Inferior parietal cortex (tissue), 1 donor: ENCODE measurements around the gene NDRG3.
A peak's percentile ranks its signal among the peaks of the same experiment; 100 is the strongest.

Source experiments
- DNase-seq: peaks from one replicate; pipeline ENCODE4 v3.0.0-alpha.2; 2016; ENCODE audit errors: extremely low spot score

The NDRG3 gene

GRCh38 chr20:36607586-36608387 lies 138.1 kb downstream of the NDRG3 start:
- no peak for DNase-seq

GRCh38 chr20:36606158-36607066 lies 139.5 kb downstream of the NDRG3 start:
- DNase-seq: no peak

- DNase-seq: peak; percentile 98
Measured at GRCh38 chr20:36605399-36606157, 140.3 kb downstream of the NDRG3 start, which contains the start of gene RAB5IF. TSS of gene RAB5IF (plus strand) at chr20:36605779. CDS start at chr20:36605952, 173 bp downstream.

GRCh38 chr20:36604952-36605398 lies 140.9 kb downstream of the NDRG3 start:
- DNase-seq: no peak
